ENCODE data around the gene SNX19.

SNX19 gene

DNA sequence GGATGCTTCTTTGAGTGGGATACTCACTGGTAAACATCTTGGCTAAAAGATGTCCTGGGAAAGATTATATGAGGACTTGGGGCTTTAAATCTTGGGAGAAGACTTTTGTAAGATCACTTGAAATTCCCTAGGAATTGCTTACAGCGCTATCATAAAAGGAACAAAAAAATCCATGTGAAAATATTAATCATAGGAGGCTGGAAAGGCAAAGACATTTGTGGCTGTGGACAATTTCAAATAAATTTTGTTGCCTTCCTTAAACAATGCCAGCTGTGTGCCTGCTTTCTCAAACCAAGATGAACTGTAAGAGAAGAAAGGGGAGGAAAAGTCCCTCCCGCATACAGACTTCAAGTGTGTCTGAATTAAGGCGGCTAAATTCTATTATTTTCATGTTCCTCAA is 75.6 kb downstream of the SNX19 start:
- DNase-seq: no peak

DNA sequence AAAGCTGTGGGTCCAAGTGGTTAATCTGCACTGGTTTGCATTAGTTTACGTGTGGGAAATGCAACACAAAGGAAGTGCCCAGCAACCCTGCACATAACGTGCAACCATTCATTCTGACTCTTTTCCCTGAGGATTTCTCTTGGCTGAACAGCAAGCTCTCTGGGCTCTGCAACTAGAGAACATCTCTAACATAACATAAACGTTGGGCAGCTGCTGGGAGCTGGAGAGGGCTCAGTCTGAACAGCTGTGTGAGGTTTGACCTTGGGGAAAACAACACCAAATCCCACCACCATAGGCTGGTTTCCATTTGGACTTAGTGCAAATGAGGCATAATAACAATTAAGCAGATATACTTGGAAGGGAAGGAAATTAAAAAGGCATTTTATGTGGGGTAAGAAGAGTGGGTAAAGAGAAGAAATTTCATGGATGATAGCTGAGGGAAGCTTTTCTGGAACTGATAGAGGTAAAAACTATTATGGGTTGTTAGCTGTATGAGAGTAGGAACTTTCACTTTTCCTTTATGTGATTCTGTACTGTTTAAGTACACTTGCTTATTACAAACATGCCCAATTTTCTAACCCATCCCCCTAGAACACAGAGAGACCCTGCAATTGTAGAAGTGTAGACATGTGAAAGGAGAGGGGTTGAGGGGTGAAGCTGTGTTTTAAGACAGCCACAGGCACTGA is 76.2 kb downstream of the SNX19 start:
- no peak for DNase-seq

DNA sequence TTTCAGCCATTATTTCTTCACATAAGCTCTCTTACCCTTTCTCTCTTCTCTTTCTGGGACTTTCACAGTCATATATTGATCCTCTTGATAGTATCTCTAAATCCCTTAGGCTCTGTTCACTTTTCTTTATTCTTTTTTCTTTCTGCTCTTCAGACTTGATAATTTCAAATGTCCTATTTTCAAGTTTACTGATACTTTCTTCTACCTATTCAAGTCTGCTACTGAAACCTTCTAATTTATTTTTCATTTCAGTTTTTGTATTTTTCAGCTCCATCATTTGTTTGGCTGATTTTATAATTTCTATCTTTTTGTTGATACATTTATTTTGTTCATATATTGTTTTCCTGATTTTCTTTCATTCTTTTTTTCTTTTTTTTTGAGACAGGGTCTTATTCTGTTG is 79.1 kb downstream of the SNX19 start:
- no peak for DNase-seq

DNA sequence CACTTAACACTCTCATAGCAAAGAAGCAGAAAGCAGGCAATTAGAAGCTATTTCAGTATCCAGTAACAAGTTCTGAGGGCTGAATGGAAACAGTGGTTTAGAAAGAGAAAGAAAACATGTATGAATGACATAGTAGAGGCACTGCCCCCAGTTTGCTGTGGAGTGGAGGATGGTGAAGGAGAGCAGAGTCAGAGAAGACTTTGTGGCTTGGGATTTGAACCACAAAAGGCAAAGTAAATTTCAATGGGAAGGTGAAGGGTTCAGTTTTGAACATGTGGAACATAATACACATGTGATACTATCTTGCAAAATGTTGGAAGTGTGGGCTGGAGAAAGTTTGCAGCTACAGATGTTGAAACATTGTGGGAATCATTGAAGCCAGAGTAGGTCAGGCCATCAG is 81.4 kb downstream of the SNX19 start:
- DNase-seq: no peak

DNA sequence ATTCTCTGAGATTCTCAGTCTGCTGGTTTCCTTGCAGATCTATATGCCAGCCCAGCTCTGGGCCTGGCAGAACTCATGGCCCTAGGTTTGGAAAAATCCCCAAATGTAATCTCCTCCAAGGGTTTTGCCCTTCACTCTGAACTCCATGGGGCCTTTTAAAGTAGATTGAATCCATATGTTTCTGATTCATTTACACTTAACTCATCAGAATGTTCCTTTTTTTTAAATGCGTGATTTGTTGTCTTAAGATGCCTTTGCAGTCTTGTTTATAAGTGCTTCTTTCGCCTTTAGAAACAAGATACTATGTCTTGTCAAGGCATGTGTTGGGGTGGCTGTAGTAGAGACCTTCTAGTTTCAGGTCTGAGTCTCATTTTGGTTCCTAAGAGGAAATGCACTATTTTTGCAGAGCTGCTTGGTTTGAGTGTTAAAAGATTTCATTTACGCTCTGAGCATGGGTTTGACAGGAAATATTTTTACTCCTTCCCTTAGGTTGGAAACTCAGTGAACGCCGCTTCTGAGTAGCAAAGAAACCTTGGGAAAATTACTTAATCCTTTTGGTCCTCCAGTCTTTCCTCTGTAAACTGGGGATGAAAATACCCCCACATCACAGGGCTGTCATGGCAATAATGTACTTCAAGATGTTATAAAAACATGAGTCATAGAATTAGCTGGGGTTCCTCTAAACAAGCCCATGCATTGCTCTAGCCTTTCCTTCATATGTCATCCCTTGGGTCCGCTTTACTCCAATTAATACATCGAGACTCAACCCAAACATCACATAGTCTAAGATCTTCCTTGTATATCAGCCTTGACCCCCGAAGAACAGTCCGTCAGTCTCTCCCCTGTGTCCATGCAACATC is 83.5 kb downstream of the SNX19 start:
- DNase-seq: no peak

DNA sequence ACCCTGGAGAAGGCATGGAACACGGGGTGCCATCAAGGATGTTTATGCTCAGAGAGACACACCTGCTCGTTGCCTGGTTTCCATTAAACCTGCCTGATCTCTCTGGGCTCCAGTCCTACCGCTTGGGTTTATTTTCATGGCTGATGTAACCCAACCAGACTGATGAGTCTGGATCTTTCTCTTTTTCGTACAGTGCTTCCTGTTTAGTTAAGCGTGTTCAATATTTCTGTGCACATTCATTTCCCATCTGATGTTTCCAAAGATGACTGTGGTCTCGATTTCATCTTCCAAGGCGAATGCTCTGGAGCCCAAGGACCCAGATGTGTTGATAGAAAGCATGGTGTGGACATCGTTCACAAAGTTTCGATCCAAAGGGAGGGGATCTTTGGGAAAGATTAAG is 84.3 kb downstream of the SNX19 start:
- no peak for DNase-seq

DNA sequence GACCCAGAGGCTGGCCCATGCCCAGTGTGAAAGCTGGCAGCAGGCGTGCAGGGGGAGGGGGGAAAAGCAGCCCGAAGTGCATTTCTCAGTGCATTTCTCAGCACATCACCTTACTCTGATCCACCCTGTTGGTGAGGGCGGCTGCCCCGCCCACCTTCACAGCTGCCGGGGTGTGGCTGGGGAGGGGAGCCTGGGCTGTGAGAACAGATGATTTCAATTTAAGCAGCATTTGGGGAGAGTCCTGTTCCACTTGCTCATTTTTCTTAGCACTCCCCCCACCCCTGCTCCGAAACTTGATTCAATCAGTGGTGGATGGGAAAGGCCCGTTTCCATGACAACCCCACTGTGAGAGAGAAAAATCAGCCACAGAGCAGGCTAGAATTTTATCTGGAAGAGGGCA is 84.8 kb downstream of the SNX19 start:
- no peak for DNase-seq

DNA sequence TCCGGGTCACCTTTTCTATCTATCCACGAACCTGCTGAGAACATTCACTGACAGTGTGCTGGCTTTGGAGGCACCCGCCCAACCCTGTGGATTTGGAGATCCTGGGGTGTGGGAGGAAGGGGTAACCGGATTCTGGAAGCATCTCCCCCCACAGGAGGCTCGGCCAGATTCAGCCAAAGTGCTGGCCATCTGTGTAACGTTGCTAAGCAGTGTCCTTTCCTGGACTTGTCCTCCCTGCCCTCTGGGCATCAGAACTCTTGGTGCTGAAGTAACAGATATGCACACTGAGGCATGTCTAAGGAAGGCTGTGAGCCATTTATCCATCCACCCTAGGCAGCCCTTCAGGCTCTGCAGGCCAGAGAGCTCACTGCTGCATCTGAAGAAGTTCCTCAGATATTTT is 85.7 kb downstream of the SNX19 start:
- no peak for DNase-seq

DNA sequence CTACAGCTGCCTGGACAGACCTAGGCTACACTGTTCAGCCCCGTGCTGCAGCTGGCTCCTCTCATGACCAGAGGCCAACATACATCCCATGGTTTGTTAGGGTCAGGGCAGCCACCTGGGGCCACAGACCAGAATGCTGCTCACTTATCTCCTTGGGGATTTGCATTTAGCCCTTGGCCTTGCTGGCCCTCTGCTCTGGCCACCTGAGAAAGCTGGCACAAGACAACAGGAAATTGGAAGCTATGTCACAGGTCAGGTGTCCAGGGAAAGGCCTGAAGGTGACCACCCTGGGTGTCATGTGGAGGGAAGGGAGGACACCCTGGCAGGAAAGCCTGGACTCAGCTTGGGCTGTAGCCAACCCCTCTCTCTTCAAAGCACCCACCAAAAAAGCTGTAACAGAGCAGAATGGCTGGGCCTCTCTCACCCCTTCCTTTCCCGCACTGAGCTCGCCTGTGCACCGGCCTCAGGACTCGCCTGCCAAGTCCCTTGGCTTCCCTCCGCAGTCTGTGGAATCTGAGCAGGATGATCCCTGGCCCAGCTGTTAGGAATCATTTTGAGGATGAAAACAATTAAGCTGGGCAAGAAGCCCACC is 86.3 kb downstream of the SNX19 start:
- DNase-seq: no peak

DNA sequence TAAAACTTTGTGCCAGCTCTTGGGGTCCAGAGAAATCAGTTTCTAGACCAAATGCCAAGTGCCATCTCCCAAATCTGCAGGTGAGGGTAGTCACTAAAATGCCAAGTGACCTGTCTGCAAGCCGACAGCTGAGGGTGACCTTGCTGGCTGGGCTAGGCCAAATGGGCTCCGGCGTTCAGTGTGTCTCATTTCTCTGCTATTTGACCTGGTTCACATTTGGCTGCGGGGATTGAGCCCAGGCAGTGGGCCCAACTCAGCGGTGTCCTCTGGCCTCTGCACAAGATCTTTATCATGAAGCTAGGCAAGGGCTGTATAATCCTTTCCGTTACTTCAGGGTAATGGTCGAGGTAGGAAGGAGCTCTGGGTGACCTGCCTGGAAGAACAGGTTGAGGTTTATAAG is 87.5 kb downstream of the SNX19 start:
- no peak for DNase-seq

DNA sequence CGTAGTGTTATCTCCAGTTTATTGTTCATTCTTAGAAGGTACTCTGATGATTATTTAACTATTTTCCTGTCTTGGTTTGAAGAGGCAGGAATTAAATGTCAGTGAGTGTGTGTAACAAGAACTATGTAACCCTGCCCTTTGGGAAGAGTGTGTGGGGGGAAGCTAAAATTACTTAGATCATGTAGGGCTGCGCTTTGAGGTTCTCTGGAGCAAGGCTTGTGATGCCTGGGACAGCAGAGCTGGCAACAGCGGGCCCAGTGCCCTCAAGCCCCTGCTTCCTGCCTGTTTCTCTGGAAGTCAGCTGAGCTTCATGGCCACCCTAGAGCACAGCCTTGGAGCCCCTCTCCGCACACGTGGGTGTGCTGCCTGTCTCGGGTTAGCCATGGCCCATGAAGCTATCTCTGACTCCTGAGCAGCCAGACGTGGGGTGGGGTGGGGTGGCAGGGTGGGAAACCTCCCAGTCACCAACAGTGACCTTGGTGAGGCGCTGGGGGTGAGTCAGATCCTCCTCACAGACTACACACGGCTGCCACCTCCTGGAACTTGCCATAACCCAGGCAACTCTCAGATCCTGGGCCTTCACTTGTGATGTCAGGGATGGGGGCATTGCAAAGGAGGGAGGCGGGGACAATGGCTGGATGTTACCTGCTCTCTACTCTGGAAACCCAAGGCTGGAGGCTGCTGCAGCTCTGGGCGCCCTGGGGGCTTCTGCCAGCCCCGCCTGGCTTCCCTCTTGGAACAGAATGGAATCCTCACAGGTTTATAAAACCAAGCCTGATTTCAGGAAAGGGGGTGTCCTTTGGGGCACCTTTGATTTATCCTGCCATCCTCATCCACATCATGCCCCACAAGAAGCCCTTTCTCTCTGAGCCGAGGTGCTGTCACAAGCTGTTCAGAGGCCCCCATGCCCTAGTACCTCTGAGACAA is 88.6 kb downstream of the SNX19 start:
- DNase-seq: no peak

DNA sequence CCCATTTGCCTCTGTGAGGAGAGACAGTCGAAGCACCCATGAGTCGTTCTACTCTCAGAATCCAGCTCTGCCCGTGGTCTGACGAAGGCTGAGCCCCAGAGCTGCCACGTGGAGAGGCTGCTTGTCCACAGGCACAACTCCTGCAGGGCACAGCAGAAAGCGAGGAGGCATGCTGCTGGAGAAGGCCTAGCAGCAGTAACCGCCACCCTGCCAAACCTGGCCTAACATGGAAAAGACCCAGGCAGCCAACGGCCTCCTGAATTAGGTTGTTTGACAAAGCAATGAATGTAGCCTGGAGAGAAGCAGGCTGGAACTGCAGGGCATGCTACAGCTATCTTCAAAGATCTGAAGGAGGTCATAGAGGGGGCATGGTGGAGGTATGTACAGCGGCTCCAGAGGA is 89.7 kb downstream of the SNX19 start:
- DNase-seq: no peak

DNA sequence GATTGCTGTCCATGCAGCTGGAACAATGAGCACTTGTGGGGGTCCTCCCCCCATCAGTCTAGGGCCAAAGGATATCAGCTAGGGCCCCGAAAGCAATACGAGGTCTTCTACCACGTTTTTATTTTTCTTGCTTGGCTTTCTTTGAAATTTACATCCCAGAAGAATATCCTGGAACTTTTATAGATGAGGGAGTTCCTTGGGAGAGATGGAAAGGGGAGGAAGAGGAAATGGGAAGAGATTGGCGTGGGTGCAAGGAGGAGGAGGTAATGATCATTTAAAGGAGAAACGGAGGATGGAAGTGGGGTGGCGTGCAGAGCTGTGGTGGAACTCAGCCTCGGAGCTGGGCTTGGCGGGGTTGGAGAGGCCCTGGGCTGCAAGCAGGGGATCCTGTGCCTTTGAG is 90.3 kb downstream of the SNX19 start:
- no peak for DNase-seq

DNA sequence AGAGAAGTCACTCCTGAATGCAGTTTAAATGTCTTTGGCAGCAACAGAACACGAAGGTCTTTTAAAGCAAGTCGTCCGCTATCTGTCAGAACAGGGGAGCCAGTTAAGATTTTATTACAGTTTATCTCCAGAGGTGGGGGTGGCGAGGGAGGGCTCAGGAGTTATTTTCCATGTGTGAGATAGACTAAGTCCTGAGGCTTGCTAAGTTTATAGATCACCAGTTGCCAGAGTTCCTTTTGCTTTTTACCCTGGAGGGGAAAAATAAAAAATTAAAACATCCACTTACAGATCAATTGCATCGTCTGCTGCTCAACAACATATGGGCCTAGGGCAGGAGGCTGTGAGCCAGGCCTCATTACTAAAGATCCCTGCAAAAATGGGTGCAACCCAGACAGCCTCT is 90.7 kb downstream of the SNX19 start:
- DNase-seq: no peak
